Mesodermal cell (in vitro differentiated cells): ENCODE results near the gene XCL1.
"Not testable (repeated sequence)": the region's sequence is repeated elsewhere in the genome, so short reads cannot be mapped to it uniquely, and the experiment has no call there.

Source experiments
- H3K27ac ChIP-seq: 2 replicates; pipeline ENCODE4 v1.7.0; 2013; ENCODE audit warnings: mild to moderate bottlenecking, low read depth, low read length, moderate library complexity; ENCODE audit not compliant: severe bottlenecking
- H3K36me3 ChIP-seq: 2 replicates; pipeline ENCODE4 v1.7.1; 2013; ENCODE audit warnings: mild to moderate bottlenecking, low read length, moderate library complexity; ENCODE audit not compliant: control insufficient read depth, insufficient read depth
- H3K4me1 ChIP-seq: one replicate; pipeline ENCODE4 v1.7.1; 2013; ENCODE audit warnings: mild to moderate bottlenecking, low read length; ENCODE audit not compliant: insufficient read depth, control insufficient read depth, poor library complexity, severe bottlenecking
- H3K4me3 ChIP-seq: 2 replicates; pipeline ENCODE4 v1.7.0; 2013; ENCODE audit warnings: low read length, control low read depth, mild to moderate bottlenecking; ENCODE audit not compliant: insufficient read depth, poor library complexity, severe bottlenecking; ENCODE audit errors: extremely low read depth
- H3K9me3 ChIP-seq: 2 replicates; pipeline ENCODE4 v1.7.1; 2013; ENCODE audit warnings: mild to moderate bottlenecking, low read length, moderate library complexity; ENCODE audit not compliant: control insufficient read depth
- WGBS, 2 experiments: methylation state at CpG; one replicate each; pipeline ENCODE4 v1.1.5; 2013; ENCODE audit warnings: missing lambda C conversion rate in 2 of 2; ENCODE audit not compliant: insufficient coverage in 2 of 2; 5-methylcytosine and 5-hydroxymethylcytosine counted together

Gene XCL1

DNA sequence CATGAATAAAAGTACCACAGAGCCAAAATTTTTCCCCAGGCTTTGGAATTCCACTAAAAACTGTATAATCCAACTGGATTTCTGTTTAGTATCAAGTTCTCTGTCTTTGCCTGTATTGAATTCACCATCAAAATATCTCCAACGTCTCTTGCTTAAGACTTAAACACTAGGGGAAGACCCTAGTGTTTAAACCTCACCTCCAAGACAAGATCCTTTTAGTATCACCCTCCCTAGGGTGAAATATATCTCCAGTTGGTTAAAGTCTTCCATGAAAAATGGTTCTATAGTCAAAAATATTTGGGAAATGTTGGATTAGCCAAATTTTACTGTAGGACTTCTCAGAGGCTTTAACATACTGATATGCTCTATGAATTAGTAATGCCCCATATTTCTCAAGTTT, 8.1 kb upstream of the XCL1 start:
- WGBS, 2 experiments, result no CpG with 5 or more reads among the region's 1 CpG
- Histone ChIP-seq H3K27ac (no peak overlapping the region), H3K4me3 (no peak overlapping the region), H3K36me3 (no peaks in the 10 kb centered on the region), H3K9me3 (no peaks in the 10 kb centered on the region), H3K4me1 (no peaks in the 10 kb centered on the region)

GRCh38 chr1:168570652-168571051, 5.8 kb upstream of the XCL1 start:
- no peaks in the 10 kb centered on the region for H3K9me3 ChIP-seq
- H3K4me1 ChIP-seq, result no peaks in the 10 kb centered on the region
- no peaks in the 10 kb centered on the region for H3K36me3 ChIP-seq
- H3K4me3 ChIP-seq, result no peak overlapping the region
- WGBS, 2 experiments, result 66% methylated on average over 3 of the region's 3 CpGs; no CpG with 5 or more reads in 1 of the 2 experiments
- no peak overlapping the region for H3K27ac ChIP-seq

DNA sequence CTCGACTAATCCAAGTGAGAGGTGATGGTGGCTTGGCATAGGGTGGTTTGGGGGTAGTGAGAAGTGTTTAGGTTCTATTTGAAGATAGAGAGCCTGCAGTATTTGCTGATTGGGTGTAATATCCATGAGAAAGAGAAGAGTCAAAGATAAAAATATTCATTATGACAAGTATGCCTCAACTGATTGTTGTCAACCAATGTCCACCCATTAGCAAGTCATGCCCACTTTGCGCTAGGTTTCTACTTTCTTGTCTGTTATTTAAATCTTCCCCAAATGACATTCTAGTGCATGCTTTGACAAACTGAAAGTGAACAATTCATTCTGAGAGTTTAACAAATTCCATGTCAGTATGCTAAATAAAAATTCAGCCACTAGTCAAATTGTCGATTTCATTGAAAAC, 3.8 kb upstream of the XCL1 start:
- Histone ChIP-seq H3K27ac (no peak overlapping the region), H3K4me3 (no peak overlapping the region), H3K4me1 (no peaks in the 10 kb centered on the region), H3K9me3 (no peaks in the 10 kb centered on the region), H3K36me3 (no peaks in the 10 kb centered on the region)
- 92 to 100% methylated on average over 2 to 3 of the region's 3 CpGs for WGBS, 2 experiments

GRCh38 chr1:168574234-168574633, 2.2 kb upstream of the XCL1 start:
- not testable (repeated sequence) for H3K4me1 ChIP-seq, H3K9me3 ChIP-seq, H3K27ac ChIP-seq, H3K36me3 ChIP-seq, H3K4me3 ChIP-seq
- no CpG with 5 or more reads among the region's 4 CpGs for WGBS, 2 experiments

DNA sequence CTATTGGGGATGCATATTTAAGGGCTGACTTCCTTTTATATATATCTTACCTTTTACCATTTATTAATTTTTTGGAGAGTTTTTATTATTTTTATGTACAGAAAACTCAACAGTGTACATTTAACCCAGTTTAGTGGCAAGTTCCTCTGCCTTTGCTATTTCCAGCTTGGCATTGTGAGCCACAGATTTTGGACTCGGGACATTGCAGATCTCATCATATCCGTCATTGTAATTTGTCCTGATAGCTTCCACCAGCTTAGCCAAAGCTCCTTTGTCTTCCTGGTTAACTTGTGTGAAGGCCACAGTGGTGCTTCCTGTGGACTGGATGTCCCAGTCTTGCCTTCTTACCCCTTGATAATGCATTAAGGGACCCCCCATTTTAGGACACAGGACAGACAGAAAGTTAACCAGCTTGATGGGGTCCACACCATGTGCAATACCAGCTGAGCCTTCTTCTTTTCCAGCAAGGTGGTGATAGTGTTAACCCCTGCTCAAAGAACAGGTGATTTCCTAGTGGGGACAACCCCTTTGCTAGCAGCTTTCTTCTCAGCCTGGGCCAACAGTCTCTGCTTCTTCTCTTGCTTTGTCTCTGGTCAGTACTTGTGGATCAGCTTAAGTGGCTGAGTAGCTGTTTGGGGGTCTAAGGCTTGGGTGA, 2.3 kb downstream of the XCL1 start:
- not testable (repeated sequence) for H3K36me3 ChIP-seq, H3K4me1 ChIP-seq, H3K4me3 ChIP-seq, H3K27ac ChIP-seq, H3K9me3 ChIP-seq
- WGBS, 2 experiments, result 87 to 94% methylated on average over 2 of the region's 2 CpGs

- H3K36me3 ChIP-seq, H3K4me3 ChIP-seq, H3K9me3 ChIP-seq, H3K4me1 ChIP-seq, H3K27ac ChIP-seq: not testable (repeated sequence)
- 92% methylated on average over 2 of the region's 2 CpGs; no CpG with 5 or more reads in 1 of the 2 experiments for WGBS, 2 experiments
Measured at GRCh38 chr1:168580290-168580689, 3.9 kb downstream of the XCL1 start.

- WGBS, 2 experiments, result 92 to 100% methylated on average over 1 to 5 of the region's 7 CpGs
- not testable (repeated sequence) for H3K4me3 ChIP-seq, H3K9me3 ChIP-seq, H3K36me3 ChIP-seq, H3K4me1 ChIP-seq, H3K27ac ChIP-seq
Measured at GRCh38 chr1:168580991-168581390, 4.6 kb downstream of the XCL1 start.

DNA sequence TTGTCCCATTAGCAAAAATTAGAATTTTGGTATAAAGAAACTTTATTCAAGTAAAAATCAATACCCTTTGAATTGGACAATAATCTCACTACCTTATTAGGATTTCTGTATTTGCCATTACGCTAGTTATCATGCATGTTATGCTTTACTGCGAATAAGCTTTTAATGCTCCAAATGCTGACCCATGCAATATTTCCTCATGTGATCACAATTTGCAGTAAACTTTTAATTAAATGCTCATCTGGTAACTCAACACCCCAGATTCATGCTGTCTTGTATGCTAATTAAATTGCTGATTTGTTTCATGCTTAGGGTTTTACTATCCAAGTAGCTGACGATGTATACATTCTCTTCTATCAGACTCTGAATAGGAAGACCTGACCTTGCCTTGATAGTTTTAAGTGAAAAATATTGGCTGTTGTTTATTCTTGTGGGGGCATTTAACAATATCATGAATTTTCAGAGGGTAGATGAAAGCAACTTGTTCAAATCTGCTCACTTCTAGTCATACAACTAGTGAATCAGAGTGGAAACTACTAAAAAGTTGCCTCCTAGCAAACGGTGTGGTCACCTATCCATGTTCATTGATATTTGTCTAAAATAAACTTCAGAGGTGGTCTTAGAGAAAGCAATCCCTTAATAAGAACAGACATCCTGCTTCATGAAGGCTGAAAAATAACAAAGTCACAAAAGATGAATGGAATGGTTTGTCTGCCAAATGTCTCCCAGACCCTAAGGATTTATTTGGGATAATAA, 5.6 kb downstream of the XCL1 start:
- H3K4me3 ChIP-seq, result no peak overlapping the region
- H3K4me1 ChIP-seq, result no peaks in the 10 kb centered on the region
- H3K9me3 ChIP-seq, result no peaks in the 10 kb centered on the region
- WGBS, 2 experiments, result 100% methylated on average over 2 of the region's 4 CpGs
- H3K27ac ChIP-seq, result no peak overlapping the region
- no peaks in the 10 kb centered on the region for H3K36me3 ChIP-seq

GRCh38 chr1:168582688-168583336, 6.4 kb downstream of the XCL1 start:
- H3K4me1 ChIP-seq, result no peaks in the 10 kb centered on the region
- H3K4me3 ChIP-seq, result no peak overlapping the region
- no peaks in the 10 kb centered on the region for H3K9me3 ChIP-seq
- no peak overlapping the region for H3K27ac ChIP-seq
- no peaks in the 10 kb centered on the region for H3K36me3 ChIP-seq
- WGBS, 2 experiments, result 66 to 74% methylated on average over 4 to 5 of the region's 6 CpGs

DNA sequence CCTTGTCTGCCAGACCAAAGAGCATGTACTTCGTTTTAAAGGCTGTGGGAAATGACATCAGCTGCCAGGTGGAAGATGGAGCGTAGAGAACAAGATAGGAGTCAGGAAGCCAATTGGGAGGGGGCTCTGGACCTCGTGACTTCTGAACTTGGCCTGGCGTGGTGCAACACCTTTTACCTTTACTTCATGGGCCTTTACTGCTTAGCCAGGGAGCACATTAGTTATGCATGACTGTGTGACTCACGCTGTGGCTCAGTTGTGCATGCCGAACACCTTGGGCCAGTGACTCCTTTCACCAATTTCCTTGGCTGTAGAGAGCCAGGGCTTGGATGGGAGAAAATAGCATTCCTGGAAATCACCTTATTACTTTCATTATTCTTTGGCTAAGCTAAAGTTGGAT, 7.2 kb downstream of the XCL1 start:
- Histone ChIP-seq H3K4me3 (no peak overlapping the region), H3K4me1 (no peaks in the 10 kb centered on the region)
- WGBS, 2 experiments, result 88% methylated on average over 6 of the region's 6 CpGs

GRCh38 chr1:168585191-168585590, 8.8 kb downstream of the XCL1 start:
- WGBS, 2 experiments, result 80 to 89% methylated on average over 2 of the region's 3 CpGs
- Histone ChIP-seq H3K4me3 (no peak overlapping the region), H3K27ac (no peak overlapping the region), H3K4me1 (no peaks in the 10 kb centered on the region), H3K36me3 (no peaks in the 10 kb centered on the region), H3K9me3 (no peaks in the 10 kb centered on the region)

More for the DNA sequence above, 7.2 kb downstream of the XCL1 start:
- Histone ChIP-seq H3K27ac (no peak overlapping the region), H3K36me3 (no peaks in the 10 kb centered on the region), H3K9me3 (no peaks in the 10 kb centered on the region)
